Measurements from ENCODE around the gene WDR38.

- TF ChIP-seq, protein P1, sequence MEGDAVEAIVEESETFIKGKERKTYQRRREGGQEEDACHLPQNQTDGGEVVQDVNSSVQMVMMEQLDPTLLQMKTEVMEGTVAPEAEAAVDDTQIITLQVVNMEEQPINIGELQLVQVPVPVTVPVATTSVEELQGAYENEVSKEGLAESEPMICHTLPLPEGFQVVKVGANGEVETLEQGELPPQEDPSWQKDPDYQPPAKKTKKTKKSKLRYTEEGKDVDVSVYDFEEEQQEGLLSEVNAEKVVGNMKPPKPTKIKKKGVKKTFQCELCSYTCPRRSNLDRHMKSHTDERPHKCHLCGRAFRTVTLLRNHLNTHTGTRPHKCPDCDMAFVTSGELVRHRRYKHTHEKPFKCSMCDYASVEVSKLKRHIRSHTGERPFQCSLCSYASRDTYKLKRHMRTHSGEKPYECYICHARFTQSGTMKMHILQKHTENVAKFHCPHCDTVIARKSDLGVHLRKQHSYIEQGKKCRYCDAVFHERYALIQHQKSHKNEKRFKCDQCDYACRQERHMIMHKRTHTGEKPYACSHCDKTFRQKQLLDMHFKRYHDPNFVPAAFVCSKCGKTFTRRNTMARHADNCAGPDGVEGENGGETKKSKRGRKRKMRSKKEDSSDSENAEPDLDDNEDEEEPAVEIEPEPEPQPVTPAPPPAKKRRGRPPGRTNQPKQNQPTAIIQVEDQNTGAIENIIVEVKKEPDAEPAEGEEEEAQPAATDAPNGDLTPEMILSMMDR (IDR thresholded peaks at IDR 0.05): no peak
- TF ChIP-seq POLR2A (IDR thresholded peaks at IDR 0.05): no peak
These were observed 44.6 kb downstream of the WDR38 start for GRCh38 chr9:124897570-124898460.

Measured in right lobe of liver (tissue), 4 donors.